Activated B cell treated with CpG ODN at 0.5 μM for 24 hours (primary cell): Measurements from ENCODE around the gene RBFOX2. TPM values are rescaled to one million over a fixed set of nuclear protein-coding genes. Genes with fewer than 3 reads are reported as not detected.
A peak's percentile ranks its signal among the peaks of the same experiment; 100 is the strongest.

Source experiments
- ATAC-seq: fragments of 200-7000 bp; cut with Tn5 transposase; one replicate; pipeline ENCODE4 v1.10.0; 2021; ENCODE audit warnings: low read depth, mild to moderate bottlenecking, moderate library complexity
- CTCF ChIA-PET: fragments of 350-600 bp; sonication (Branson Sonifier 250); formaldehyde crosslinking; loops from one replicate; lab custom pipeline; 2021; ENCODE audit warnings: antibody characterized with exemption; lab: Charles Lee
- POLR2A ChIA-PET: fragments of 350-600 bp; sonication (Branson Sonifier 250); formaldehyde crosslinking; loops from one replicate; lab custom pipeline; 2021; ENCODE audit warnings: antibody characterized with exemption; lab: Charles Lee
- DNase-seq: peaks from one replicate; pipeline ENCODE4 v3.0.0; 2022
- H3K27ac Mint-ChIP-seq: one replicate; pipeline ENCODE4 v1.8.0; 2020; ENCODE audit warnings: mixed read lengths
- H3K27me3 Mint-ChIP-seq: one replicate; pipeline ENCODE4 v1.8.0; 2021; ENCODE audit warnings: mixed read lengths
- H3K36me3 Mint-ChIP-seq: one replicate; pipeline ENCODE4 v1.8.0; 2021; ENCODE audit warnings: low read depth, mixed read lengths
- H3K4me1 Mint-ChIP-seq: one replicate; pipeline ENCODE4 v1.8.0; 2021; ENCODE audit warnings: mixed read lengths
- H3K4me3 Mint-ChIP-seq: one replicate; pipeline ENCODE4 v1.8.0; 2020; ENCODE audit warnings: mild to moderate bottlenecking, mixed read lengths
- H3K9me3 Mint-ChIP-seq: one replicate; pipeline ENCODE4 v1.8.0; 2020; ENCODE audit warnings: mixed read lengths
- intact Hi-C: fragments of 100-400 bp; cut with micrococcal nuclease; formaldehyde crosslinking; loops from one replicate; pipeline ENCODE4 v1.15.1; 2024
- total RNA-seq: library from RNA; stranded (reverse); gene quantifications from 2 replicates; pipeline ENCODE4 v1.2.3, GENCODE V29; 2022
- TF ChIP-seq, protein P1 (sequence below): fragments of 200-600 bp; IDR thresholded peaks from one replicate; pipeline ENCODE4 v1.8.0; 2022; ENCODE audit warnings: antibody characterized with exemption, mild to moderate bottlenecking

Gene RBFOX2
- total RNA-seq, 1 donor from 2014 or later, result not detected

DNA sequence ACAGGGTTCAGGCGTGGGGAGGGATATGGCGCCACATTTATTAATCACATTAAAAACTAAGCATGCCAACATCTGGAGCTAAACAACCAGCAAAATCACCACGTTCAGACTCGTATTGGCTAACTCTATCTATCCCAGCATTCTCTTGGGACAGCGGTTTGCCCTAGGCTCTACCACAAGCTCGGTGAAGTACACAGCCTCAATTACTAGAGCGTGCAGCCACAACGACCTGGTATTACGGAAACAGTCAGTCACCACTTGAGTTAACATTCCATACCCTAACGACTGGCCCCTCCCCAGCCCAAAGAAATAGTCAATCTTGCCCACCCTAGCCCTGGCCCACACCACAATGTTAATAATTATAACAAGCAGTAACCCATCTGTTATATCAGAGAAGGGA, 278.8 kb downstream of the RBFOX2 start:
- peak; percentile 95 for ATAC-seq
- Mint-ChIP-seq H3K4me1 (peaks cover 29% of the 10 kb centered on the region), H3K27ac (peak overlapping the region; percentile 24), H3K36me3 (no peaks in the 10 kb centered on the region), H3K27me3 (peaks cover 62% of the 10 kb centered on the region), H3K9me3 (no peaks in the 10 kb centered on the region), H3K4me3 (peak overlapping the region; percentile 53)
- POLR2A ChIA-PET, result interaction anchor here (1.1 kb wide), 1 partner anchor 102 kb away, joined by 3 read pairs; the partner anchor contains the start of gene APOL6
- TF ChIP-seq, protein P1, sequence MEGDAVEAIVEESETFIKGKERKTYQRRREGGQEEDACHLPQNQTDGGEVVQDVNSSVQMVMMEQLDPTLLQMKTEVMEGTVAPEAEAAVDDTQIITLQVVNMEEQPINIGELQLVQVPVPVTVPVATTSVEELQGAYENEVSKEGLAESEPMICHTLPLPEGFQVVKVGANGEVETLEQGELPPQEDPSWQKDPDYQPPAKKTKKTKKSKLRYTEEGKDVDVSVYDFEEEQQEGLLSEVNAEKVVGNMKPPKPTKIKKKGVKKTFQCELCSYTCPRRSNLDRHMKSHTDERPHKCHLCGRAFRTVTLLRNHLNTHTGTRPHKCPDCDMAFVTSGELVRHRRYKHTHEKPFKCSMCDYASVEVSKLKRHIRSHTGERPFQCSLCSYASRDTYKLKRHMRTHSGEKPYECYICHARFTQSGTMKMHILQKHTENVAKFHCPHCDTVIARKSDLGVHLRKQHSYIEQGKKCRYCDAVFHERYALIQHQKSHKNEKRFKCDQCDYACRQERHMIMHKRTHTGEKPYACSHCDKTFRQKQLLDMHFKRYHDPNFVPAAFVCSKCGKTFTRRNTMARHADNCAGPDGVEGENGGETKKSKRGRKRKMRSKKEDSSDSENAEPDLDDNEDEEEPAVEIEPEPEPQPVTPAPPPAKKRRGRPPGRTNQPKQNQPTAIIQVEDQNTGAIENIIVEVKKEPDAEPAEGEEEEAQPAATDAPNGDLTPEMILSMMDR, result no peak
- CTCF ChIA-PET, result no interaction called here
- intact Hi-C loops, result loop anchor here (2.0 to 5.0 kb wide), 3 partner anchors 101 to 398 kb away; partner anchors contain the start of gene APOL6
- peak; percentile 42 for DNase-seq

DNA sequence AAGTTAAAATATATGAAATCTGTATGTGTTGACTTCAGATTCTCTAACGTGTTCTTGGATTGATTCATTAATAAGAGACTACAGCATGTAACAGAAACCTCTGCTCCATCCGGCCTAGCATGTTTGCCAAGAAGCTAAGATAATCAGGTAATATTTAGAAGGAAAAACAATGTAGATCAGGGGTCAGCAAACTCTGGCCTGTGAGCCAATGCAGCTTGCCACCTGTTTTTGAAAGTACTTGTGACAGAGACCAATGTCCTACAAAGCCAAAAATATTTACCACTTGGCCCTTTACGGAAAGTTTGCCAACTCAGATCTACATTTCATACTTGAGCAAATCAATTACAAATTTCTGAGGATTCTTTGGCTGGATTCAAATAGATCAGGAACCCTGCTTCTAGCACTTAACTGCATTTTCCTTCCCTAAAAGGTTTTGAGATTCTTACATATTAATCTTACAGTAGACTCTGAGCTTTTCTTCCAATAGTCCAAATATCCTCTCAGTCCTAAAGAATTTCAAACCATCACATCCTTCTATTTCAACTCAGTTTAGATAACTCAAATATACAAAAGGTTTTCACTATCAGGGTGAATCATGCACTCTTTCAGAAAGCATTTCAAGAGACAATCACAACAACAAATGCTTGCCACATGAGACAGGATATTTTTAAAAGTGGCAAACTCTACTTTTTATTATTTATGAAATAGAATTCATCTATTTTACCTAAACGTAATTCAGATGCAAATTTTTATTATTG, 281.5 kb downstream of the RBFOX2 start:
- ChIA-PET POLR2A (no interaction called here), CTCF (no interaction called here)
- Mint-ChIP-seq H3K9me3 (no peaks in the 10 kb centered on the region), H3K4me1 (peaks cover 31% of the 10 kb centered on the region), H3K4me3 (no peak overlapping the region), H3K36me3 (no peaks in the 10 kb centered on the region), H3K27ac (no peak overlapping the region), H3K27me3 (peaks cover 71% of the 10 kb centered on the region)
- intact Hi-C loops, result loop anchor here (5.0 kb wide), 1 partner anchor 395 kb away; no protein-coding TSS in a partner anchor
- TF ChIP-seq, protein P1, result no peak
- ATAC-seq (no peak), DNase-seq (no peak)

DNA sequence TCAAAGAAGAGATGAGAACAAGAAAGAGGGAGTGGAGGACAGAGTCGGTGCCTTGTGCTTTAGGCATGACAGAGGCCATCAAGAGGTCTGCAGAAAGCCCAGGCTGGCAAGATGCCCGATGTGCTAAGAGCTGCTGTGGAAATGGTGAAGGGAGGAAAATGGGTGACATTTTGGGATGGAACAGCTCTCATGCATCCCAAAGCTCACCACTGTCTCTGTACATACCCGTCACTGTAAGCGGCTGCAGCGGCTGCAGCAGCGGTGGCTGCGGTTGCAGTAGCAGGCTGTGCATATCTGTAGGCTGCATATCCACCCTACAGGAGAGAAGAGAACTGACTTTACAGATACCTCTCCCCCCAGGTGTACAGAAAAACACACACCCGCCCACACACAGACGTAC, 282.4 kb downstream of the RBFOX2 start:
- Mint-ChIP-seq H3K27me3 (peaks cover 73% of the 10 kb centered on the region), H3K36me3 (no peaks in the 10 kb centered on the region), H3K27ac (no peak overlapping the region), H3K9me3 (no peaks in the 10 kb centered on the region), H3K4me1 (peaks cover 26% of the 10 kb centered on the region), H3K4me3 (no peak overlapping the region)
- DNase-seq (no peak), ATAC-seq (no peak)
- intact Hi-C loops, result loop anchor here (5.0 kb wide), 1 partner anchor 394 kb away; no protein-coding TSS in a partner anchor
- ChIA-PET POLR2A (no interaction called here), CTCF (no interaction called here)
- TF ChIP-seq, protein P1, result no peak

DNA sequence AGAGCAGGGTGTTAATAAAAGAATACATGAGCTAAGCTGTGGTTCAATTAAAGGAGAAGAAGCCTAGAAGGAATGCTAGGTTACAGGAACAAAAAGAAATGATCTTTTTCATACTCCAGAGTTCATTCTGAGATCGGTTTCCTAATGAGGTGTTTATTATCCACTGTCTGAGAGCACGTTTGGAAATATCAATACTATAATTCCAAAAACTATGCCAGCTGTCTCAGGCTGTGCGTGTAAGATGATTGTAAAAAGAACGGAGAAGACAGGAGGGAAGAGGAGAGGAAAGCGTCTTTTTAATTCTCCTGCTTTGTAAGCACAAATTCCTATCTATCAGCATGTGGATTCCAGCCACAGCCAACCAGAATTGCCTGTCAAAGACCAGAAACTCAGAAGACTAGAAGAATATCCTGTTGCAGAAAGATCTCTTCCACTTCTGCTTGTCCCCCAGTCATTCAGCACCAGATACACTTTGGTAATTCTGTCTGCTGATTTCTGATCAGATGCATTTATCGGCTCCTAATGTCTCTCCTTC, 285.2 kb downstream of the RBFOX2 start:
- Mint-ChIP-seq H3K4me1 (peaks cover 12% of the 10 kb centered on the region), H3K4me3 (no peak overlapping the region), H3K27me3 (peaks cover 83% of the 10 kb centered on the region), H3K36me3 (no peaks in the 10 kb centered on the region), H3K27ac (no peak overlapping the region), H3K9me3 (no peaks in the 10 kb centered on the region)
- CTCF ChIA-PET, result no interaction called here
- DNase-seq, result no peak
- TF ChIP-seq, protein P1, result no peak
- no peak for ATAC-seq
- intact Hi-C loops, result no loop called here
- POLR2A ChIA-PET, result no interaction called here

DNA sequence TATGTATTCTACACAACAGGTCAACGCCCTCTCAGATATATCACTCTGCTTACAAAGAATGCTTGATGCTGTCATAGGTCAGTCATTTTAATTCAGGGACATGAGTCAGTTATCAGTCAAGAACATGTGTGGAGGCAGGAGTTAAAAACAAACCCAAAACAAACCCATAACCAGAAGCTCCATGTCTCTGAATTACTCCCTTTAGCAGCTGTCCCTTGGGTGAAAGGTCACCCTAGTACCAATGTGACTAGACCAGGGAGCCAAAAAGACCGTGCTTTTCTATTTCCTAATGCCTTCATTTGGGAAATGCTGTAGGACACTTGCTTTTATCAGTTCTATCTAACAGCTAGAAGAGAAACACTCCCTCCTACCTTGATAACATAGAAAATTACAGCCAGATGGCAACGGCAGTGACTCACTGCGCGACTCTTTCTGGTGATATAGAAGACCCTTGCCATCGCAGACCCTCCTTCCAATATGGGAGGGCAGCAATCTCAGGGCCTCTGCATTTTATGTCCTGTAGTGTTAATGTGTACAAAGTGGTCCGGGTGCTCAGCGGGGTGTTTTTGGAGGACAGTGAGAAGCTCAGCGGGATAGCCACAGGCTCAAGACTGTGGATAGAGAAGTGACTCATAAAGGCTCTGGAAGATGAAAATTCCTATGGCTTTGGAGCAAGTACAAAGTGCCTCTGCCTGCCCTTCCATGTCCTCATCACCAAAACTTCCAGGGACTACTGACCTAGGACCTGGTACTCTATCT, 286.1 kb downstream of the RBFOX2 start:
- TF ChIP-seq, protein P1, result no peak
- H3K4me1 Mint-ChIP-seq, result peaks cover 12% of the 10 kb centered on the region
- H3K27ac Mint-ChIP-seq, result no peak overlapping the region
- POLR2A ChIA-PET, result no interaction called here
- intact Hi-C loops, result no loop called here
- ATAC-seq (no peak), DNase-seq (no peak)
- no peaks in the 10 kb centered on the region for H3K9me3 Mint-ChIP-seq
- H3K27me3 Mint-ChIP-seq, result peaks cover 89% of the 10 kb centered on the region
- H3K4me3 Mint-ChIP-seq, result no peak overlapping the region
- CTCF ChIA-PET, result no interaction called here
- no peaks in the 10 kb centered on the region for H3K36me3 Mint-ChIP-seq
